DMS53 treated with DMSO at 0.1 percent for 48 hours (cell line): ENCODE data around the gene COMMD10.
"Not testable (repeated sequence)": the region's sequence is repeated elsewhere in the genome, so short reads cannot be mapped to it uniquely, and the experiment has no call there.

Experiments used
- DNase-seq: peaks from one replicate; lab custom pipeline; 2025; ENCODE audit not compliant: unreplicated experiment; lab: John Stamatoyannopoulos, UW

COMMD10 gene

GRCh38 chr5:116084871-116085715 lies at the start of gene COMMD10:
TSS of gene COMMD10 (plus strand) at chr5:116085025.
- DNase-seq: peak; percentile 59

GRCh38 chr5:116035123-116035522 lies 49.7 kb upstream of the COMMD10 start:
- no peak for DNase-seq

- DNase-seq: no peak
Observed at GRCh38 chr5:116037236-116037822, 47.5 kb upstream of the COMMD10 start.

- no peak for DNase-seq
Observed at GRCh38 chr5:116038817-116039216, 46.0 kb upstream of the COMMD10 start.

GRCh38 chr5:116042375-116042774 lies 42.5 kb upstream of the COMMD10 start:
- no peak for DNase-seq

- no peak for DNase-seq
Observed at GRCh38 chr5:116044073-116044472, 40.8 kb upstream of the COMMD10 start.

GRCh38 chr5:116045821-116046220 lies 39.0 kb upstream of the COMMD10 start:
- no peak for DNase-seq

- DNase-seq: no peak
Observed at GRCh38 chr5:116046261-116046660, 38.6 kb upstream of the COMMD10 start.

- no peak for DNase-seq
Observed at GRCh38 chr5:116046823-116047222, 38.0 kb upstream of the COMMD10 start.

GRCh38 chr5:116058346-116058936 lies 26.4 kb upstream of the COMMD10 start:
- DNase-seq: no peak

- DNase-seq: no peak
Observed at GRCh38 chr5:116062352-116062751, 22.5 kb upstream of the COMMD10 start.

GRCh38 chr5:116063950-116064349 lies 20.9 kb upstream of the COMMD10 start:
- DNase-seq: no peak

GRCh38 chr5:116068028-116068632 lies 16.7 kb upstream of the COMMD10 start:
- peak; percentile 15 for DNase-seq

- no peak for DNase-seq
Observed at GRCh38 chr5:116071211-116071610, 13.6 kb upstream of the COMMD10 start.

- DNase-seq: no peak
Observed at GRCh38 chr5:116075191-116075831, 9.5 kb upstream of the COMMD10 start.

- DNase-seq: no peak
Observed at GRCh38 chr5:116076496-116076895, 8.3 kb upstream of the COMMD10 start.

- no peak for DNase-seq
Observed at GRCh38 chr5:116078199-116078598, 6.6 kb upstream of the COMMD10 start.

- DNase-seq: no peak
Observed at GRCh38 chr5:116084287-116084691, 536 bp upstream of the COMMD10 start.

- not testable (repeated sequence) for DNase-seq
Observed at GRCh38 chr5:116086309-116086708, 1.5 kb downstream of the COMMD10 start.

- no peak for DNase-seq
Observed at GRCh38 chr5:116088062-116088461, 3.2 kb downstream of the COMMD10 start.

GRCh38 chr5:116090302-116090701 lies 5.5 kb downstream of the COMMD10 start:
- DNase-seq: no peak
